HG03139 (cell line): Measurements from ENCODE around the gene NAALADL2.
"Not testable (repeated sequence)": the region's sequence is repeated elsewhere in the genome, so short reads cannot be mapped to it uniquely, and the experiment has no call there.

Experiments used
- ATAC-seq: cut with Tn5 transposase; IDR thresholded peaks from one replicate; pipeline ENCODE4 v1.9.1; 2021; ENCODE audit not compliant: unreplicated experiment

The NAALADL2 gene

DNA sequence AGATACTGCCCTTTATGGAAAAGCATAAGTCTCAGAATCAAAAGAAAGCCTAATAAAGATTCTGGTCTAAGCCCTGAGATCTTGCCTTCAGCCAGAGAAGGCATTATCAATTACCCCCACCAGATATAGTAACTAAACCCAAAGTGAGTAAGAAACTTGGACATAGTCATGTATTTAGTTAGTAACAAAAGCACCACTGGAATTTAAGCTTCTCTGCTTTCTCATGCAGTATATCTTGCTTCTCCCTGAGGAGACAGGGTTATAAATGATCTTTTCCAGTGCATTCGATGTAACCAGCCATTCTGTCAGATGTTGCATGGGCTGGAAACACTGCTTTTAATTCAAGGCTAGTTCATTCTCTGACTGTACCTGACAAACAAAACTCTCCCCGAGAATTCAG lies 946.7 kb downstream of the NAALADL2 start:
- ATAC-seq, result no peak

DNA sequence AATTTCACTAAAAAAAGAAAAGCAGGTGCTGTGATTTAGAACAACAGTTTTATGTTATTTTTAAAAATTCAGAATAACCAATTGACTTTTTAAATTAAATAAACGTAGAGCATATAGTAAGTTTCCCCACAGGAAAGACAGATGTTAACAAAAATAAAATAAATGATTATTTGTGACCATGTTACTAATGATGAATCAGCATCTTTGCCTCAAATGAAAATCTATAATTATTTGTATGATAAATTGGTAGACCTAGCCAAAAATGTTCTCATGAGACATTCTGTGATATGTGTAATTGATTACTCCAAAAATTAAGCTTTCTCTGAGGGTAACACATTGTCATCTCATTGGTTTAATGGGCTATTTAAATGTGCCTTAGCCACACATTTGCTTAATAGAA lies 948.0 kb downstream of the NAALADL2 start:
- ATAC-seq, result no peak

DNA sequence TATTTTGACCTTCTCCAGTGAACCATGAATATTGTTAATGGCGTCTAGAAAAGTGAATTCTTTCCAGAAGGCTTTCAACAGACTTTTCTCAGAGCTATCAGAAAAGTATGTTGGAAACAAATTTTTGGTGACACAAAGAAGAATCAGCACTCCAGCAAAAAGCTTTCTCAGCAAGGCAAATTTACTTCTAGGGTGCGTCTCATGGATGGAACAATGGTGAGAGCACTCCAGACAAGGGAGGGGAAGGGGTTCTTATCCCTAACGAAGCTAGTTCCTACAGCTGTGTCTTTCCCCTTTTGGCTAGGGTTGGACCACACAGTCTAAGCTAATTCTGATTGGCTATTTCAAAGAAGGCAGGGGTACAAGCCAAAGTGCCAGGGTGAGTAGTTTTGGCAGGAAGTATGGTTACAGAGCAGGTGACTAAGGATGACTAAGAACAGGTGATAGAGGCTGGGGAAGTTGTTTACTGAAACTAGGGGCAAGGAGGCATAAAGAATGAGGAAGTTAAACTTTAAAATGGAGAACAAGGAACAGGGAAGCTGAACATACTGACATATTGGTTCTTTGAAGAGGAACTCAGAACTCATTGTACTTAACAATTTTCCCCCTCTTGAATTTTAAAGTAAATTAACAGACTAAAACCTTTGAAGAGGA lies 959.8 kb downstream of the NAALADL2 start:
- ATAC-seq, result no peak

DNA sequence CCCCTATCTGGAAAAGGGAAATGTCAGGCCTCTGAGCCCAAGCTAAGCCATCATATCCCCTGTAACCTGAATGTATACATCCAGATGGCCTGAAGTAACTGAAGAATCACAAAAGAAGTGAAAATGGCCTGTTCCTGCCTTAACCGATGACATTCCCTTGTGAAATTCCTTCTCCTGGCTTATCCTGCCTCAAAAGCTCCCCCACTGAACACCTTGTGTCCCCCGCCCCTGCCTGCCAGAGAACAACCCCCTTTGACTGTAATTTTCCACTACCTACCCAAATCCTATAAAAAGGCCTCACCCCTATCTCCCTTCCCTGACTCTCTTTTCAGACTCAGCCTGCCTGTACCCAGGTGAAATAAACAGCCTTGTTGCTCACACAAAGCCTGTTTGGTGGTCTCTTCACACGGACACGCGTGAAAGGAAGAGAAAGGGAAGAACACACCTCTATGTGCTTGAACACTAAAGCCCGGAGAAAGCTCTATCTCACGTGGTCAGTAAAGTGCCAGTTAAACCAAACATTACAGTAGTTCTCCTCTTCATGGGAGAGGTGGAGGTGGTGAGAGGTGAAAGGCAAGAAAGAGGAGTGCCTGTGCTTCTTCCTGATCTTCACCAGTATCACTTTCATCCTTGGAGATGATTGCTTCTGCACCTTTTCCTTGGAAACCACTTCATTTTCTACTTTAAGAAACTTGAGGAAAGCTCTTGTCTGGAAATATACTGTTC lies 963.8 kb downstream of the NAALADL2 start:
- not testable (repeated sequence) for ATAC-seq

DNA sequence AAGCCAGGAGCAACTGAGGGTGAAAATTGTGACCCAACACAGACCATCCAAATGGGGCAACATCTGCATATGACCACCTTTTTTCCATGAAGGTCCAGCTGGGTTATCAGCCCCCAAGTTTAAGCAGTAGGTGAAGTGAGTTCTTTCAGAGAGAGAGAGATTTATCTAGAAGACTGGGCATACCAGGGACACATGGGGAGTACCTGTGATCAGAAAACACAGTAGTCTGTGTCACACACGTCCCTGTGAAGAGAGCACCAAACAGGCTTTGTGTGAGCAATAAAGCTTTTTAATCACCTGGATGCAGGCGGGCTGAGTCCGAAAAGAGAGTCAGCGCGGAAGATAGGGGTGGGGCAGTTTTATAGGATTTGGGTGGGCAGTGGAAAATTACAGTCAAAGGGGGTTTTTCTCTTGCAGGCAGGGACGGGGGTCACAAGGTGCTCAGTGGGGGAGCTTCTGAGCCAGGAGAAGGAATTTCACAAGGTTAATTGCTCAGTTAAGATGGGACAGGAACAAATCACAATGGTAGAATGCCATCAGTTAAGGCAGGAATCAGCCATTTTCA lies 966.0 kb downstream of the NAALADL2 start:
- ATAC-seq, result not testable (repeated sequence)

DNA sequence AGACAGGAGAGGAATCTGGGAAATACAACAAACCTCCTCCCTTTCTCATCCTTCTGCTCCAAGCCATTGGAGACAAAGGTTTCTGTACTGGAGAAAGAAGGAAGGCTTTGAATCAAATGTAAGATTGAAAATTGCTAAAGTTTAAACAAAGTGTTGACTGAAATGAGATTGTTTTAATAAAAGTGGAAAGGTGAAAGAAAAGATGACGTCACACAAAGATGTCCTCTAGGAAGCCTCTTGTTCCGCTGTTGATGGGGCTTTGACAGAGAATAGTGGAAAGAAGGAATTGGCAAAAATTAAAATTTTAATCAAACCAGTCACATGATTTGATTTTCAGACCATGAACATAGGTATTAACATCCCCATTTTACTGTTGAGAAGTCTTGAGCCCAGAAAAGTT lies 967.6 kb downstream of the NAALADL2 start:
- no peak for ATAC-seq

DNA sequence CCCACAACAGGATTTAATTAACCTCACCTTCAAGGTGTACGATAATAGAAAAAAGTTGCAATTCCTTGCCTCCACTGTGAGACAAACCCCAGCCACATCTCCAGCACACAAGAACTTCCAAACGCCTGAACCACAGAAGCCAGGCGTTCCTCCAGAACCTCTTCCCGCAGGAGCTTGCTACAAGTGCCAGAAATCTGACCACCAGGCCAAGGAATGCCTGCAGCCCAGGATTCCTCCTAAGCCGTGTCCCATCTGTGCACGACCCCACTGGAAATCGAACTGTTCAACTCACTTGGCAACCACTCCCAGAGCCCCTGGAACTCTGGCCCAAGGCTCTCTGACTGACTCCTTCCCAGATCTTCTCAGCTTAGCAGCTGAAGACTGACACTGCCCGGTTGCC lies 970.7 kb downstream of the NAALADL2 start:
- ATAC-seq, result not testable (repeated sequence)

DNA sequence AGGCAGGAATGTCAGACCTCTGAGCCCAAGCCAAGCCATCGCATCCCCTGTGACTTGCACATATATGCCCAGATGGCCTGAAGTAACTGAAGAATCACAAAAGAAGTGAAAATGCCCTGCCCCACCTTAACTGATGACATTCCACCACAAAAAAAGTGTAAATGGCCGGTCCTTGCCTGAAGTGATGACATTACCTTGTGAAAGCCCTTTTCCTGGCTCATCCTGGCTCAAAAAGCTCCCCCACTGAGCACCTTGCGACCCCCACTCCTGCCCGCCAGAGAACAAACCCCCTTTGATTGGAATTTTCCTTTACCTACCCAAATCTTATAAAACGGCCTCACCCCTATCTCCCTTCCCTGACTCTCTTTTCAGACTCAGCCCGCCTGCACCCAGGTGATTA lies 976.6 kb downstream of the NAALADL2 start:
- ATAC-seq, result not testable (repeated sequence)

DNA sequence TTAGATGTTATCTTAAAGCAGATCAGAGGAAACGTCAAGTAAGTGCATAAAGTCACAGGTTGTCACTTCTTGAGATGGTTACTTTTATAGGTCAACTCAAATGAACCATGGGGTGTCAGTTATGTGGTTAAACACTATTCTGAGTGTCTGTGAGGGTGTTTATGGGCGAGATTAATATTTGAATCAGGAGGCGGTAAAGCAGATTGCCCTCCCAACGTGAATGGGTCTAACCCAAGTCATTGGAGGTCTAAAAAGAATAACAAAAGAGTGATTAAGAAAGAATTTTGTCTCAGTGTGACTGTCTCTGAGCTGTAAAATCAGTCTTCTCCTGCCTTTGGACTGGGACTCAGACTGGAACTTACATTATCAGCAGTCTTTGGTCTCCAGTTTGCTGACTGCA lies 977.5 kb downstream of the NAALADL2 start:
- no peak for ATAC-seq

DNA sequence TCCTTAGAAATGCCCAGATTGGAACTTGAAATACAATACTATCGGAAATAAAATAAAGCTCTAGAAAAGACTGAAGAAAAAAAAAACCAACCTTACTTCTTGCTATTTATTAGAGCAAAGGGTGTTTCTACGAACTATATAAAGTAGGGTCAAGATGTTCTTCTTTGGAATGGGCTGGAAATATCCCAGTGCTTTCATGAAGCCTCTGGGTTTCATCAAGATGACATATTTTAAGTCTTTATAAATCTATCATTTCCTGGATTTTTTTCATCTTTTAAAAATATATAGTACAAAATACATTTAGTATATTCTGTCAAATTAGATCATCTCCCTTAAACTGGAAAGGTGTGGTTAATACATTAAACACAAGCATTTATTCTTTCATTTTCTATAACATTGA lies 978.8 kb downstream of the NAALADL2 start:
- ATAC-seq, result no peak

DNA sequence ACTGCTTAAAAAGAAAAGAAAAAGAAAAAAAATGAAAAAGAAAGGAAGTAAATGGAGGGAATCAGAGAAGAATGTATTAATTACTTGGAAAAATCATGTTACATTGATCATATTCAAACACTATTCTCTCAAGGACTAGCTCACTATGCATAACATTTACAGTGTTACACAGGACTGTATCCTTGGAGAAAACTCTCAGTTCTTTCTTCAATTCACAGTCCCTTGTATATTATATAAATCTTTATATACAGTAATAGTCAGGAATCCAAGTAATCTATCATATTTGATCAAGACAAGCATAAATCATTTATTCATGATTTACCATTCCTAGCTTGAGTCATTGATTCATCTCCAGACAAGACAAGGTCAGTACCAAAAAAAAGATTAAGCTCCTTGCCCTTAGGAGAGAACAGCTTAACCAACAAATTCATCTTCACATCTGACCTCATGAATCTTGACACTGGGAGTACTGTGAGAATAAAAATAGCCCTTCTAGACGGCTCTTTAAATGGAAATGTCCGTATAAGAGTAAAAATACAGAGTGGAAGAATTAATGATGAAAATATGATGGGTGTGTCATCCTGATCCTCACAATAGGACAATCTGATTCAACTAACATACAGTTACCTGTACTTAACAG lies 980.4 kb downstream of the NAALADL2 start:
- ATAC-seq, result no peak

DNA sequence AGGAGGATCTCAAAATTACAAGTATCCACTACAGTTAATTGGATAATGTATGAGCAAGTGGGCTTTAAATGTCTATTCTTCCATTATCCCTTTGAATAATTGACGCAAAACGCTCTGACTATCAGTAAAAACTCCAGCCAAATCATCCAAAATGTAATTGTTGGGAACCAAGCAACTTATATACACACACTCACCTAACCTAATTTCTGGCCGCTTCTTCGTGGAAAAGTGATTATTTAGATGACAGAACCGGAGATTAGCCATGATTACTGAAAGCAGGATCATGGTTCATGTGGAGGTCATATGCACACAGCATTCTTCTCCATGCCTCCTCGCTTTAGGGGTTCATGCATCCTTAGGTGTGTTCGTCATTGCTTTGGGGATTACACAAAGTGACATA lies 992.4 kb downstream of the NAALADL2 start:
- ATAC-seq, result no peak

DNA sequence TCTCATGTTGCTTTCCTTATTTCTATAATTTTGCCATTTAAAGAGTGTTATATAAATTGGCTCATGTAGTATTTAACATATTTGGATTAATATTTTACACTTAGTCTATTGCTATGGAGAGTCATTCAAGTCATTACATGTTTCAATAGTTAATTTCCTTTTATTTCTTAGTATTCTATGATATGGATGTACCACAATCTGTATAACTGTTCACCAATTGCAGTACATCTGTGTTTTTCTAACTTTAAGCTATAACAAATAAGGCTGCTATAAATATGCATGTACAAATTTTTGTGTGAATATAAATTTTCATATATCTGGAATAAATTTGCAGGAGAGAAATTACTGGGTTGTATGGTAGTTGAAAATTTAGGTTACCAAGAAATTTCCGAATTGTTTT lies 993.4 kb downstream of the NAALADL2 start:
- ATAC-seq, result no peak

DNA sequence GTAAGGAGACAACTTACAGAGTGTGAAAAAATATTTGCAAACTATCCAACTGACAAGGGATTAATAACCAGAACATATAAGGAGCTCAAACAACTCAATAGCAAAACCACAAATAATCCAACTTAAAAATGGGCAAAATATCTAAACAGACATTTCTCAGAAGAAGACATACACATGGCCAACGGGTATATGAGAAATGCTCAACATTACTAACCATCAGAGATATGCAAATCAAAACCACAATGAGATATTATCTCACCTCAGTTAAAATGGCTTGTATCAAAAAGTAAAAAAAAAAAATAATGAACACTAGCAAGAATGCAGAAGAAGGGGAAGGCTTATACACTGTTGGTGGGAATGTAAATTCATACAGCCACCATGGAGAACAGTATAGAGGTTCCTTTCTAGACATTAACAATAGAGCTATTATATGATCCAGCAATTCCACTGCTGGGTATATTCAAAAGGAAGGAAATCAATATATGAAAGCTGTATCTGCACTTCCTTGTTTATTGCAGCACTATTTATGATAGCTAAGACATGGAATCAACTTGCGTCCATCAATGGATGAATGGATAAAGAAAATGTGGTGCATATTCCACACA lies 998.6 kb downstream of the NAALADL2 start:
- no peak for ATAC-seq
